ENCODE data around the gene TBL1XR1.
"Not testable (repeated sequence)": the region's sequence is repeated elsewhere in the genome, so short reads cannot be mapped to it uniquely, and the experiment has no call there.

The TBL1XR1 gene

DNA sequence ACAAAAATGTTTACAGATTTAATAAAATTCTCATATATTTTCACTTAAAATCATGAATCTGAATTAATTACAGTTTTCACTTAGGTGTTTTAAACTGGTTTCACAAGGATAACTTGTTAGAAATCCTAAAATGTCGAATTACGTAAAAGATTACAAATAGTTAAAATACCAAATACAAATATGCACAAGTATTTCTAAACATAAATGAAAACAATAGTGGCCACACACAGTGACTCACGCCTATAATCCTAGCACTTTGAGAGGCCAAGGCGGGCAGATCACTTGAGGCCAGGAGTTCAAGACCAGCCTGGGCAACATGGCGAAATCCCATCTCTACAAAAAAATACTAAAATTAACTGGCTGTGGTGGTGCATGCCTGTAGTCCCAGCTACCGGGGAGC, 10.9 kb upstream of the TBL1XR1 start:
- H3K27ac ChIP-seq (ENCODE audit: low read depth, low read length, poor library complexity, severe bottlenecking) = peak overlapping the region; percentile 49

DNA sequence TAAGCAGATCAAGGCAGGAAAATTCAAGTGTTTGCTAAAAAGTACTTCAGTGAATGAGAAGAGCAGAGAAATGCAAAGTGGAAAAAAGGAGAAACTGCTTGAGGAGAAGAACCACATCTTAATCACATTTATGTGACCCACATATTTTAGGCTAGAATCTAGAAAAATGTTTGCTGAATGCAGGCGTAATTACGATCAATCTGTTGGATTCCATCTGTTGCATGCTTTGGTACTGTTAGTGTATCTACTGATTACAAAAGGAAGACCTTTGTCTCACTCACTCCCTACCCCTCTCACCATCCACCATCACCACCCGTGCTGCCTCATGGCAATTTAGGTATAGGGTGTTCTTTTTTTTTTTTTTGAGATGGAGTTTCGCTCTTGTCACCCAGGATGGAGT, 9.7 kb upstream of the TBL1XR1 start:
- Histone ChIP-seq H3K27me3 (ENCODE audit: insufficient read depth, low read length) (no peaks in the 10 kb centered on the region), H3K4me3 (ENCODE audit: low read depth, low read length, poor library complexity, severe bottlenecking) (no peak overlapping the region), H3K79me2 (ENCODE audit: insufficient read depth, low read length) (no peaks in the 10 kb centered on the region), H4K20me1 (ENCODE audit: insufficient read depth, low read length) (no peaks in the 10 kb centered on the region), H3K9ac (ENCODE audit: low read length) (no peak overlapping the region), H3K9me3 (ENCODE audit: low read length) (no peaks in the 10 kb centered on the region), H3F3A (ENCODE audit: insufficient read depth, low read length) (no peaks in the 10 kb centered on the region), H3K4me2 (ENCODE audit: low read length) (no peak overlapping the region), H2AFZ (ENCODE audit: low read length) (no peak overlapping the region), H3K4me1 (ENCODE audit: insufficient read depth, low read length, severe bottlenecking) (peaks cover 32% of the 10 kb centered on the region), H3K9me2 (ENCODE audit: low read depth, low read length) (no peaks in the 10 kb centered on the region), H3K27ac (ENCODE audit: low read depth, low read length, poor library complexity, severe bottlenecking) (no peak overlapping the region), H3K36me3 (ENCODE audit: insufficient read depth, low read length) (no peaks in the 10 kb centered on the region)
- TF ChIP-seq EZH2 (IDR thresholded peaks at IDR 0.05; ENCODE audit: borderline replicate concordance, low read length) (no peak), CTCF (IDR thresholded peaks at IDR 0.05; ENCODE audit: low read length) (no peak)

More for the DNA sequence above, 10.9 kb upstream of the TBL1XR1 start:
- no peaks in the 10 kb centered on the region for H3K9me3 ChIP-seq (ENCODE audit: low read length)
- H4K20me1 ChIP-seq (ENCODE audit: insufficient read depth, low read length) = no peaks in the 10 kb centered on the region
- peak overlapping the region; percentile 52 for H2AFZ ChIP-seq (ENCODE audit: low read length)
- H3K36me3 ChIP-seq (ENCODE audit: insufficient read depth, low read length) = no peaks in the 10 kb centered on the region
- no peaks in the 10 kb centered on the region for H3K27me3 ChIP-seq (ENCODE audit: insufficient read depth, low read length)
- H3K4me1 ChIP-seq (ENCODE audit: insufficient read depth, low read length, severe bottlenecking) = peaks cover 36% of the 10 kb centered on the region
- no peaks in the 10 kb centered on the region for H3K79me2 ChIP-seq (ENCODE audit: insufficient read depth, low read length)
- no peak overlapping the region for H3K4me2 ChIP-seq (ENCODE audit: low read length)
- H3K9ac ChIP-seq (ENCODE audit: low read length) = no peak overlapping the region
- H3F3A ChIP-seq (ENCODE audit: insufficient read depth, low read length) = no peaks in the 10 kb centered on the region
- no peak for TF ChIP-seq EZH2 (IDR thresholded peaks at IDR 0.05; ENCODE audit: borderline replicate concordance, low read length)
- no peak for TF ChIP-seq CTCF (IDR thresholded peaks at IDR 0.05; ENCODE audit: low read length)
- H3K9me2 ChIP-seq (ENCODE audit: low read depth, low read length) = no peaks in the 10 kb centered on the region
- H3K4me3 ChIP-seq (ENCODE audit: low read depth, low read length, poor library complexity, severe bottlenecking) = no peak overlapping the region

GRCh38 chr3:177203689-177204395, 6.6 kb upstream of the TBL1XR1 start:
- H3K36me3 ChIP-seq (ENCODE audit: insufficient read depth, low read length) = no peaks in the 10 kb centered on the region

GRCh38 chr3:177203016-177203415, 5.7 kb upstream of the TBL1XR1 start:
- not testable (repeated sequence) for H3K4me2 ChIP-seq (ENCODE audit: low read length); H3K79me2 ChIP-seq (ENCODE audit: insufficient read depth, low read length); H4K20me1 ChIP-seq (ENCODE audit: insufficient read depth, low read length); H2AFZ ChIP-seq (ENCODE audit: low read length); H3K27me3 ChIP-seq (ENCODE audit: insufficient read depth, low read length); H3K36me3 ChIP-seq (ENCODE audit: insufficient read depth, low read length); H3K9ac ChIP-seq (ENCODE audit: low read length); H3K4me3 ChIP-seq (ENCODE audit: low read depth, low read length, poor library complexity, severe bottlenecking); H3K27ac ChIP-seq (ENCODE audit: low read depth, low read length, poor library complexity, severe bottlenecking); H3K9me2 ChIP-seq (ENCODE audit: low read depth, low read length); H3K9me3 ChIP-seq (ENCODE audit: low read length)
- H3F3A ChIP-seq (ENCODE audit: insufficient read depth, low read length) = peaks cover 10% of the 10 kb centered on the region; the same call in 1 of the 2 replicates
- H3K4me1 ChIP-seq (ENCODE audit: insufficient read depth, low read length, severe bottlenecking) = peaks cover 44% of the 10 kb centered on the region

More at GRCh38 chr3:177203689-177204395, 6.6 kb upstream of the TBL1XR1 start:
- Histone ChIP-seq H3K4me3 (ENCODE audit: low read depth, low read length, poor library complexity, severe bottlenecking) (no peak overlapping the region), H3F3A (ENCODE audit: insufficient read depth, low read length) (peaks cover 5% of the 10 kb centered on the region; the same call in 1 of the 2 replicates), H3K27ac (ENCODE audit: low read depth, low read length, poor library complexity, severe bottlenecking) (no peak overlapping the region), H3K4me1 (ENCODE audit: insufficient read depth, low read length, severe bottlenecking) (peaks cover 42% of the 10 kb centered on the region), H3K4me2 (ENCODE audit: low read length) (no peak overlapping the region), H4K20me1 (ENCODE audit: insufficient read depth, low read length) (no peaks in the 10 kb centered on the region), H3K27me3 (ENCODE audit: insufficient read depth, low read length) (no peaks in the 10 kb centered on the region), H2AFZ (ENCODE audit: low read length) (no peak overlapping the region), H3K9me2 (ENCODE audit: low read depth, low read length) (no peaks in the 10 kb centered on the region), H3K9ac (ENCODE audit: low read length) (no peak overlapping the region), H3K9me3 (ENCODE audit: low read length) (no peaks in the 10 kb centered on the region), H3K79me2 (ENCODE audit: insufficient read depth, low read length) (no peaks in the 10 kb centered on the region)
- TF ChIP-seq EZH2 (IDR thresholded peaks at IDR 0.05; ENCODE audit: borderline replicate concordance, low read length) (no peak), CTCF (IDR thresholded peaks at IDR 0.05; ENCODE audit: low read length) (no peak)

Measured in OCI-LY1 (cell line).